HepG2 (cell line): Measurements from ENCODE around the gene DCAF16. TPM values are rescaled to one million over a fixed set of nuclear protein-coding genes. Genes with fewer than 3 reads are reported as not detected.

Source experiments
- AGO2 ChIP-seq: fragments of 200-400 bp; formaldehyde crosslinking; optimal IDR thresholded peaks from 2 replicates; pipeline ENCODE3; 2017; ENCODE audit warnings: mild to moderate bottlenecking, low read depth, low read length, moderate library complexity
- GPN1 ChIP-seq: sonication (generic); formaldehyde crosslinking; IDR thresholded peaks from 2 replicates; pipeline ENCODE4 v1.5.1; 2020; ENCODE audit warnings: missing genetic modification reagents, borderline replicate concordance
- MAF1 ChIP-seq: sonication (generic); formaldehyde crosslinking; IDR thresholded peaks from 2 replicates; pipeline ENCODE4 v1.5.0; 2020; ENCODE audit warnings: missing genetic modification reagents, borderline replicate concordance
- MIER2 ChIP-seq: IDR thresholded peaks from 2 replicates; pipeline ENCODE4 v1.6.1; 2016; ENCODE audit warnings: missing biosample characterization, missing genetic modification reagents
- MLX ChIP-seq: IDR thresholded peaks from 2 replicates; pipeline ENCODE4 v1.6.1; 2016
- MTERF4 ChIP-seq: sonication (generic); formaldehyde crosslinking; IDR thresholded peaks from 2 replicates; pipeline ENCODE4 v1.8.0; 2023; ENCODE audit warnings: mild to moderate bottlenecking, missing genetic modification reagents
- SNAI1 ChIP-seq: sonication (generic); formaldehyde crosslinking; IDR thresholded peaks from 2 replicates; pipeline ENCODE4 v1.5.0; 2020; ENCODE audit warnings: mild to moderate bottlenecking, missing genetic modification reagents, borderline replicate concordance
- TEF ChIP-seq: sonication (generic); formaldehyde crosslinking; IDR thresholded peaks from 2 replicates; pipeline ENCODE4 v1.5.0; 2020; ENCODE audit warnings: missing genetic modification reagents
- TFE3 ChIP-seq: IDR thresholded peaks from 2 replicates; pipeline ENCODE4 v1.6.1; 2016
- USF2 ChIP-seq, 2 experiments: sonication (generic) in 1 of 2; formaldehyde crosslinking in 1 of 2; IDR thresholded peaks; 2 replicates each; pipeline versions ENCODE4 v1.5.1 to v1.6.1; 2011 to 2020; ENCODE audit warnings: borderline replicate concordance in 1 of 2, low read depth in 1 of 2, low read length in 1 of 2, mild to moderate bottlenecking in 1 of 2, missing genetic modification reagents in 1 of 2, moderate library complexity in 1 of 2
- ZBTB2 ChIP-seq: sonication (generic); formaldehyde crosslinking; IDR thresholded peaks from 2 replicates; pipeline ENCODE4 v1.8.0; 2022; ENCODE audit warnings: low read depth, missing genetic modification reagents
- ZFP37 ChIP-seq: sonication (generic); formaldehyde crosslinking; IDR thresholded peaks from 2 replicates; pipeline ENCODE4 v1.4.0; 2020; ENCODE audit warnings: missing genetic modification reagents, borderline replicate concordance
- ZNF143 ChIP-seq: sonication (generic); formaldehyde crosslinking; IDR thresholded peaks from 2 replicates; pipeline ENCODE4 v1.4.0; 2020; ENCODE audit warnings: missing genetic modification reagents
- ZNF577 ChIP-seq: sonication (generic); formaldehyde crosslinking; IDR thresholded peaks from 2 replicates; pipeline ENCODE4 v1.4.0; 2020; ENCODE audit warnings: mild to moderate bottlenecking, low read depth, missing genetic modification reagents, borderline replicate concordance
- polyA plus RNA-seq, 8 experiments: library from polyadenylated mRNA; depleted of rRNA in 3 of 8; stranded (reverse) in 7 of 8; unstranded in 1 of 8; fragments of >200 nt; fragmentation: Illumina TruSeq in 4 of 8; extraction: Trizol in 4 of 8; gene quantifications; 2 replicates each; pipeline versions ENCODE4 v1.2.1 to v1.2.3, GENCODE V29; 2011 to 2016; ENCODE audit warnings: low read depth in 4 of 8, missing spikeins in 1 of 8, mixed read lengths in 1 of 8; ENCODE audit not compliant: insufficient read depth in 1 of 8
- total RNA-seq, 5 experiments: library from RNA; depleted of rRNA; stranded (reverse); fragments of >200 nt; fragmentation: Illumina TruSeq; extraction: Trizol; gene quantifications; 2 replicates each; pipeline ENCODE4 v1.2.3, GENCODE V29; 2016; ENCODE audit warnings: low read depth in 1 of 5

Gene DCAF16
- total and polyA plus RNA-seq, 2 of the 13 experiments (the other 11 are each of a cell fraction or from before 2014, with no cell fraction given), result 37.5 to 41.9 TPM

GRCh38 chr4:17810260-17811077 lies at the start of gene DCAF16, which contains the start of gene NCAPG (continued):
- TF ChIP-seq TFE3, result peak; percentile 22; the same call in 1 of the 2 replicates
- peak; percentile 60; the same call in 1 of the 2 replicates for TF ChIP-seq ZNF143 (CRISPR knock-in tag)
- TF ChIP-seq MTERF4 (CRISPR knock-in tag), result peak; percentile 24; the same call in 1 of the 2 replicates
- no peak for TF ChIP-seq USF2 (IDR thresholded peaks at IDR 0.05; ENCODE audit: low read depth, low read length)
- peak; percentile 43; the same call in 1 of the 2 replicates for TF ChIP-seq USF2 (CRISPR knock-in tag; IDR thresholded peaks at IDR 0.05; ENCODE audit: borderline replicate concordance)
- TF ChIP-seq MLX (CRISPR knock-in tag), result peak; percentile 39; the same call in 1 of the 2 replicates
- TF ChIP-seq TEF (CRISPR knock-in tag), result no peak
- peak; percentile 67; the same call in 1 of the 2 replicates for TF ChIP-seq MAF1 (CRISPR knock-in tag)
- TF ChIP-seq MIER2 (CRISPR knock-in tag), result no peak; the same call in 1 of the 2 replicates
- peak; percentile 12; the same call in 1 of the 2 replicates for TF ChIP-seq GPN1 (CRISPR knock-in tag)
- TF ChIP-seq ZNF577, result no peak
- peak; percentile 85 for TF ChIP-seq ZBTB2 (CRISPR knock-in tag)
- no peak for TF ChIP-seq ZFP37
- peak; percentile 37 for TF ChIP-seq AGO2
- TF ChIP-seq SNAI1 (CRISPR knock-in tag), result no peak
